Measurements from ENCODE around the gene CHST4. TPM values are rescaled to one million over a fixed set of nuclear protein-coding genes. Genes with fewer than 3 reads are reported as not detected.

CHST4 gene
- polyA plus RNA-seq, 1 of the 3 experiments (the other 2 are of a cell fraction): 0.08 TPM

DNA sequence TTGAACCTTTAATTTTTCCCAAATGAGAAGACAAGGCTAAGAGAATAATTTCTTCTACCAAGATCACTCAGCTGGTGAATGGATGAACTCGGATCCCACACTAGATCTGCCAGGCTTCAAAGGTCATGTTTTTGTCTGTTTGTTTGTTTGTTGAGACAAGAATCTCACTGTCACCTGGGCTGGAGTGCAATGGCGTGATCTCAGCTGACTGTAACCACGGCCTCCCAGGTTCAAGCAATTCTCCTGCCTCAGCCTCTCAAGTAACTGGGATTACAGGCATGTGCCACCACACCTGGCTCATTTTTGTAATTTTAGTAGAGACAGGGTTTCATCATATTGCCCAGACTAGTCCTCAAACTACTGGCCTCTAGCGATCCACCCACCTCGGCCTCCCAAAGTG, 43.7 kb upstream of the CHST4 start:
- Histone ChIP-seq H3K9ac (no peak overlapping the region), H3K9me3 (no peaks in the 10 kb centered on the region), H3K79me2 (ENCODE audit: insufficient read depth) (peaks cover 11% of the 10 kb centered on the region), H3K4me1 (ENCODE audit: control insufficient read depth in 1 of 2, insufficient read depth in 2 of 2, low read depth in 1 of 2, low read length in 1 of 2) (peaks cover 0 to 8% of the 10 kb centered on the region in 2 experiments; a peak in 2 of 4 replicates), H3K36me3 (replicated peaks in 1 of 2; ENCODE audit: control insufficient read depth in 1 of 2, insufficient read depth in 2 of 2, low read length in 1 of 2) (peaks cover 11 to 13% of the 10 kb centered on the region in 2 experiments), H3K9me2 (no peaks in the 10 kb centered on the region), H4K20me1 (ENCODE audit: insufficient read depth) (no peaks in the 10 kb centered on the region), H3K4me2 (no peak overlapping the region), H3K4me3 (ENCODE audit: low read depth in 2 of 2, low read length in 1 of 2) (no peak overlapping the region), H3K27me3 (ENCODE audit: insufficient read depth) (no peaks in the 10 kb centered on the region), H3K27ac (ENCODE audit: low read depth in 2 of 2, low read length in 1 of 2) (no peak overlapping the region), H2AFZ (ENCODE audit: low read depth) (no peak overlapping the region), H3F3A (replicated peaks; ENCODE audit: insufficient read depth) (peaks cover 11% of the 10 kb centered on the region)
- POLR2A ChIA-PET: no interaction called here
- CTCF ChIA-PET: interaction anchor here (1.2 to 3.7 kb wide), 3 partner anchors 17 to 129 kb away, joined by 4 to 19 read pairs (median 7); partner anchors contain the start of gene ZNF23
- WGBS (ENCODE audit: low lambda C conversion rate): 90% methylated on average over 5 of the region's 5 CpGs
- DNase-seq: no peak
- TF ChIP-seq, protein P1, sequence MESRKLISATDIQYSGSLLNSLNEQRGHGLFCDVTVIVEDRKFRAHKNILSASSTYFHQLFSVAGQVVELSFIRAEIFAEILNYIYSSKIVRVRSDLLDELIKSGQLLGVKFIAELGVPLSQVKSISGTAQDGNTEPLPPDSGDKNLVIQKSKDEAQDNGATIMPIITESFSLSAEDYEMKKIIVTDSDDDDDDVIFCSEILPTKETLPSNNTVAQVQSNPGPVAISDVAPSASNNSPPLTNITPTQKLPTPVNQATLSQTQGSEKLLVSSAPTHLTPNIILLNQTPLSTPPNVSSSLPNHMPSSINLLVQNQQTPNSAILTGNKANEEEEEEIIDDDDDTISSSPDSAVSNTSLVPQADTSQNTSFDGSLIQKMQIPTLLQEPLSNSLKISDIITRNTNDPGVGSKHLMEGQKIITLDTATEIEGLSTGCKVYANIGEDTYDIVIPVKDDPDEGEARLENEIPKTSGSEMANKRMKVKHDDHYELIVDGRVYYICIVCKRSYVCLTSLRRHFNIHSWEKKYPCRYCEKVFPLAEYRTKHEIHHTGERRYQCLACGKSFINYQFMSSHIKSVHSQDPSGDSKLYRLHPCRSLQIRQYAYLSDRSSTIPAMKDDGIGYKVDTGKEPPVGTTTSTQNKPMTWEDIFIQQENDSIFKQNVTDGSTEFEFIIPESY (IDR thresholded peaks at IDR 0.05; ENCODE audit: borderline replicate concordance, low read depth): no peak
- TF ChIP-seq RAD21 (IDR thresholded peaks at IDR 0.05; ENCODE audit: low read length) (no peak), SMC3 (IDR thresholded peaks at IDR 0.05; ENCODE audit: low read depth, low read length) (no peak), SIN3A (IDR thresholded peaks at IDR 0.05; ENCODE audit: borderline replicate concordance, low read depth, low read length) (no peak), CHD2 (IDR thresholded peaks at IDR 0.05; ENCODE audit: low read length, partially characterized antibody) (no peak), USF2 (IDR thresholded peaks at IDR 0.05; ENCODE audit: borderline replicate concordance, low read depth, low read length) (no peak), RFX5 (IDR thresholded peaks at IDR 0.05; ENCODE audit: low read length) (no peak), POLR2AphosphoS5 (IDR thresholded peaks at IDR 0.05; ENCODE audit: low read depth, low read length) (no peak), MEF2A (IDR thresholded peaks at IDR 0.05; ENCODE audit: borderline replicate concordance, low read depth) (no peak), CTCF (IDR thresholded peaks at IDR 0.05) (no peak), FOSL2 (IDR thresholded peaks at IDR 0.05; ENCODE audit: borderline replicate concordance, low read depth) (no peak), RXRA (IDR thresholded peaks at IDR 0.05; ENCODE audit: borderline replicate concordance, low read depth) (no peak), REST (IDR thresholded peaks at IDR 0.05; ENCODE audit: low read depth, low read length) (no peak), TCF12 (IDR thresholded peaks at IDR 0.05) (no peak), NRF1 (IDR thresholded peaks at IDR 0.05; ENCODE audit: low read depth, low read length) (no peak), JUND (IDR thresholded peaks at IDR 0.05) (no peak)
- TF ChIP-seq, protein P2, sequence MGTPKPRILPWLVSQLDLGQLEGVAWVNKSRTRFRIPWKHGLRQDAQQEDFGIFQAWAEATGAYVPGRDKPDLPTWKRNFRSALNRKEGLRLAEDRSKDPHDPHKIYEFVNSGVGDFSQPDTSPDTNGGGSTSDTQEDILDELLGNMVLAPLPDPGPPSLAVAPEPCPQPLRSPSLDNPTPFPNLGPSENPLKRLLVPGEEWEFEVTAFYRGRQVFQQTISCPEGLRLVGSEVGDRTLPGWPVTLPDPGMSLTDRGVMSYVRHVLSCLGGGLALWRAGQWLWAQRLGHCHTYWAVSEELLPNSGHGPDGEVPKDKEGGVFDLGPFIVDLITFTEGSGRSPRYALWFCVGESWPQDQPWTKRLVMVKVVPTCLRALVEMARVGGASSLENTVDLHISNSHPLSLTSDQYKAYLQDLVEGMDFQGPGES (IDR thresholded peaks at IDR 0.05; ENCODE audit: low read depth, low read length): no peak
- TF ChIP-seq, protein P3, sequence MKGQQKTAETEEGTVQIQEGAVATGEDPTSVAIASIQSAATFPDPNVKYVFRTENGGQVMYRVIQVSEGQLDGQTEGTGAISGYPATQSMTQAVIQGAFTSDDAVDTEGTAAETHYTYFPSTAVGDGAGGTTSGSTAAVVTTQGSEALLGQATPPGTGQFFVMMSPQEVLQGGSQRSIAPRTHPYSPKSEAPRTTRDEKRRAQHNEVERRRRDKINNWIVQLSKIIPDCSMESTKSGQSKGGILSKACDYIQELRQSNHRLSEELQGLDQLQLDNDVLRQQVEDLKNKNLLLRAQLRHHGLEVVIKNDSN (IDR thresholded peaks at IDR 0.05; ENCODE audit: borderline replicate concordance, low read depth): no peak

Data from SK-N-SH (cell line).